ENCODE data around the gene STK39. TPM values are rescaled to one million over a fixed set of nuclear protein-coding genes. Genes with fewer than 3 reads are reported as not detected.
A peak's percentile ranks its signal among the peaks of the same experiment; 100 is the strongest.

The STK39 gene
- polyA plus RNA-seq, 1 donor from 2014 or later: 9.5 TPM

- H3K36me3 ChIP-seq (ENCODE audit: insufficient read depth, low read length): no peaks in the 10 kb centered on the region
- TF ChIP-seq POLR2AphosphoS5 (IDR thresholded peaks at IDR 0.05) (no peak), RAD21 (conservative IDR thresholded peaks at IDR 0.05) (peak; percentile 86), CTCF (IDR thresholded peaks at IDR 0.05; ENCODE audit: poor library complexity, severe bottlenecking) (peak; percentile 84), SMC3 (conservative IDR thresholded peaks at IDR 0.05; ENCODE audit: poor library complexity) (peak; percentile 88)
- H3K27me3 ChIP-seq (ENCODE audit: insufficient read depth, low read depth, low read length): no peaks in the 10 kb centered on the region
- H3K9ac ChIP-seq (ENCODE audit: low read length): no peak overlapping the region
- H2AFZ ChIP-seq (ENCODE audit: low read depth, low read length): no peak overlapping the region
- no peaks in the 10 kb centered on the region for H3K79me2 ChIP-seq (replicated peaks; ENCODE audit: insufficient read depth, low read length)
- H3K4me3 ChIP-seq (ENCODE audit: low read length): no peak overlapping the region
- no peak overlapping the region for H3K4me2 ChIP-seq (ENCODE audit: low read length)
- no peak overlapping the region for H3K27ac ChIP-seq (ENCODE audit: low read length)
- H3K9me3 ChIP-seq (ENCODE audit: low read length): no peaks in the 10 kb centered on the region
- H3F3A ChIP-seq (ENCODE audit: insufficient read depth, low read length, poor library complexity, severe bottlenecking): no peaks in the 10 kb centered on the region
- no peaks in the 10 kb centered on the region for H3K9me2 ChIP-seq (ENCODE audit: insufficient read depth, low read length)
- no peaks in the 10 kb centered on the region for H4K20me1 ChIP-seq (ENCODE audit: insufficient read depth)
Measured at GRCh38 chr2:168118733-168119514, 128.5 kb downstream of the STK39 start.

- H3K36me3 ChIP-seq (ENCODE audit: insufficient read depth, low read length): no peaks in the 10 kb centered on the region
- no peak overlapping the region for H3K4me3 ChIP-seq (ENCODE audit: low read length)
- H4K20me1 ChIP-seq (ENCODE audit: insufficient read depth): no peaks in the 10 kb centered on the region
- no peaks in the 10 kb centered on the region for H3K9me2 ChIP-seq (ENCODE audit: insufficient read depth, low read length)
- no peak overlapping the region for H3K9ac ChIP-seq (ENCODE audit: low read length)
- no peaks in the 10 kb centered on the region for H3K27me3 ChIP-seq (ENCODE audit: insufficient read depth, low read depth, low read length)
- no peaks in the 10 kb centered on the region for H3F3A ChIP-seq (ENCODE audit: insufficient read depth, low read length, poor library complexity, severe bottlenecking)
- no peak overlapping the region for H3K4me2 ChIP-seq (ENCODE audit: low read length)
- no peaks in the 10 kb centered on the region for H3K9me3 ChIP-seq (ENCODE audit: low read length)
- H3K27ac ChIP-seq (ENCODE audit: low read length): no peak overlapping the region
- H3K79me2 ChIP-seq (replicated peaks; ENCODE audit: insufficient read depth, low read length): no peaks in the 10 kb centered on the region
- H2AFZ ChIP-seq (ENCODE audit: low read depth, low read length): no peak overlapping the region
- TF ChIP-seq TAF1 (IDR thresholded peaks at IDR 0.05; ENCODE audit: low read depth): no peak
- TF ChIP-seq MXI1 (conservative IDR thresholded peaks at IDR 0.05; ENCODE audit: poor library complexity, severe bottlenecking): no peak
- TF ChIP-seq SMC3 (conservative IDR thresholded peaks at IDR 0.05; ENCODE audit: poor library complexity): no peak
- TF ChIP-seq RAD21 (conservative IDR thresholded peaks at IDR 0.05): no peak
- TF ChIP-seq CTCF (IDR thresholded peaks at IDR 0.05; ENCODE audit: poor library complexity, severe bottlenecking): no peak
- no peak for TF ChIP-seq REST (IDR thresholded peaks at IDR 0.05; ENCODE audit: borderline replicate concordance)
- TF ChIP-seq EZH2 (IDR thresholded peaks at IDR 0.05; ENCODE audit: borderline replicate concordance, insufficient read depth, low read length, poor library complexity, severe bottlenecking): no peak
- TF ChIP-seq POLR2AphosphoS5 (IDR thresholded peaks at IDR 0.05): no peak
- TF ChIP-seq EP300 (conservative IDR thresholded peaks at IDR 0.05; ENCODE audit: poor library complexity, severe bottlenecking): no peak
Measured at GRCh38 chr2:168116448-168116847, 130.9 kb downstream of the STK39 start.
